GM12875 (cell line): Measurements from ENCODE around the gene PRKAR2B.

ENCODE experiments used
- H3K4me3 ChIP-seq: one replicate; pipeline ENCODE4 v1.5.1; 2011; ENCODE audit warnings: low read depth, low read length, control low read depth
- TF ChIP-seq, protein P1 (sequence below): IDR thresholded peaks from 2 replicates; pipeline ENCODE4 v1.5.1; 2011; ENCODE audit warnings: low read depth, mild to moderate bottlenecking, control low read depth, inconsistent platforms, low read length, moderate library complexity, borderline replicate concordance; ENCODE audit not compliant: insufficient read depth

Gene PRKAR2B

DNA sequence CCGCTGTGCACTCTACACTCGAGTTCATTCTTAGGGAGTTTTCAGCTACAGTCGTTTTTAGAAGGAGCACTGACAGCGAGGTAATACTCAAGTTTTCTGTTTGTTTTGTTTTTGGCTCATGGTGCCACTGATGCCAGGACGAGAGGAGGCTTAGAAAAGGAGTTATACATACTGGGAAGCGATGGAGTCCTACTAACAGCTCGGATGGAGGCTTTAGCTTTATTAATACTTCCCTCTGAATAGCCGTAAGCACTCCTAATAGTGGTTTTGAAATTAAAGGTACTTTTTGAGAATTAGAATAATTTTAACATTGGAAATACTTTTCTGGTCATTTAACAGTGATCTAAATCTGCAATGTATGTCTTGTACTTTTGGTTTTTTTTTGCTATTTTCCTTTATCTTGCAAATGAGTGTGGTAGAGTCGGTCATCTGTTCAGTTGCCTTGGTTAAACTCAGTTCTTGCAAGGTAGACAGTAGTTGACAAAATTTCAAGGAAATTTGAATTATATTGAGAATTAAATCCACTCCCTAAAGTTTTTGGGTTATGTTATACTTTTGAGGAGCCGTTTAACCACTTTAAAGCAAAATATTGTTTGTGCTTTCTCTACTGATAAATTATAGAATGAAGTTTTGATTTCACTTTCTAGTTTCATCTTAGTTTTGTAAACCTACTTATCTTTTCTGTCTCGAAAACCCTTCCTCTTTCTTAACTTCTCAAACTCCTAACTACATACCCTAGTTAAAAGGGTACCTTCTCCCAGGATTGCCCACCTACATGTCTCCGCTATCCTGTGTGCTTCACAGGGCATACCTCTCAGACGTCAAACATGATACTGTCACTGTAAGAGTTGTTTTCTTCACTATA is 125.8 kb downstream of the PRKAR2B start:
- TF ChIP-seq, protein P1, sequence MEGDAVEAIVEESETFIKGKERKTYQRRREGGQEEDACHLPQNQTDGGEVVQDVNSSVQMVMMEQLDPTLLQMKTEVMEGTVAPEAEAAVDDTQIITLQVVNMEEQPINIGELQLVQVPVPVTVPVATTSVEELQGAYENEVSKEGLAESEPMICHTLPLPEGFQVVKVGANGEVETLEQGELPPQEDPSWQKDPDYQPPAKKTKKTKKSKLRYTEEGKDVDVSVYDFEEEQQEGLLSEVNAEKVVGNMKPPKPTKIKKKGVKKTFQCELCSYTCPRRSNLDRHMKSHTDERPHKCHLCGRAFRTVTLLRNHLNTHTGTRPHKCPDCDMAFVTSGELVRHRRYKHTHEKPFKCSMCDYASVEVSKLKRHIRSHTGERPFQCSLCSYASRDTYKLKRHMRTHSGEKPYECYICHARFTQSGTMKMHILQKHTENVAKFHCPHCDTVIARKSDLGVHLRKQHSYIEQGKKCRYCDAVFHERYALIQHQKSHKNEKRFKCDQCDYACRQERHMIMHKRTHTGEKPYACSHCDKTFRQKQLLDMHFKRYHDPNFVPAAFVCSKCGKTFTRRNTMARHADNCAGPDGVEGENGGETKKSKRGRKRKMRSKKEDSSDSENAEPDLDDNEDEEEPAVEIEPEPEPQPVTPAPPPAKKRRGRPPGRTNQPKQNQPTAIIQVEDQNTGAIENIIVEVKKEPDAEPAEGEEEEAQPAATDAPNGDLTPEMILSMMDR = no peak
- H3K4me3 ChIP-seq = peak overlapping the region; percentile 90

DNA sequence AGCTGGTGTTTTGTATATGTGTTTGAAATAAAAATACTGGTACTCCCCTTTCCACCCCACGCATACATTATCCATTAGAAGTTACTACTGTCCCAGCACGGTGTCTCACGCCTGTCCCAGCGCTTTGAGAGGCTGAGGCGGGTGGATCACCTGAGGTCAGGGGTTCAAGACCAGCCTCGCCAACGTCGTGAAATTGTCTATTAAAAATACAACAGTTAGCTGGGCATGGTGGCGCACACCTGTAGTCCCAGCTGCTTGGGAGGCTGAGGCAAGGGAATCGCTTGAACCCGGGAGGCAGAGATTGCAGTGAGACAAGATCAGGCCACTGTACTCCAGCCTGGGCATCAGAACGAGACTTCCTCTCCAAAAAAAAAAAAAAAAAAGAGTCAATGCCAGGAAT is 127.0 kb downstream of the PRKAR2B start:
- TF ChIP-seq, protein P1 = no peak
- H3K4me3 ChIP-seq = no peak overlapping the region

DNA sequence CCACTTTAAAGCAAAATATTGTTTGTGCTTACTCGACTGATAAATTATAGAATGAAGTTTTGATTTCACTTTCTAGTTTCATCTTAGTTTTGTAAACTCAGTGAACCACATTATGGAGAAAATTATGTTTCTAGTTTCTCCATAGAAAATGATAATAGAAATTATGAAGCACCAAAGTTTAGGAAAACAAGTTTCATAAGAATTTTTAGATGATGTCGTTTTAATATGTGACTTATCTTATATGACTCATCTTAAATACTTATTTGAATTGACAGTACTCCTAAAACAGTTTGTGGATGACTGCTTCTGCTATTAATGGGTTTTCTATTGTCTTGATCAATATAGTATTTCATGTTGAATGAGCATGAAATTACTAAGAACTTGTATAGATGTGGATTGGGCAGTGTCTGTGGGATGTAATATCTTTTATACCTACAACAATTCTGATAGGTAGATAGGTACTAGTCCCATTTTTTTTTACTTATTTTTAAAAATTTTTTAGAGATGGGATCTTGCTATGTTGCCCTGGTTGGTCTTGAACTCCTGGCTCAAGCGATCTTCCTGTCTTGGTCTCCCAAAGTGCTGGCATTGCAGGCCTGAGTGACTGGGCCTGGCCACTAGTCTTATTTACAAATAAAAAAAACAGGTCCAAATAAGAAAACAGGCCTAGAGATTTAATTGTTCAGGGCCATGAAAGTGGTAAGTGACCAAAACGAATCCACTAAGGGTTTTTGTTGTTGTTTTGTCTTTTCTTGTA is 127.9 kb downstream of the PRKAR2B start:
- no peak overlapping the region for H3K4me3 ChIP-seq
- TF ChIP-seq, protein P1 = no peak

DNA sequence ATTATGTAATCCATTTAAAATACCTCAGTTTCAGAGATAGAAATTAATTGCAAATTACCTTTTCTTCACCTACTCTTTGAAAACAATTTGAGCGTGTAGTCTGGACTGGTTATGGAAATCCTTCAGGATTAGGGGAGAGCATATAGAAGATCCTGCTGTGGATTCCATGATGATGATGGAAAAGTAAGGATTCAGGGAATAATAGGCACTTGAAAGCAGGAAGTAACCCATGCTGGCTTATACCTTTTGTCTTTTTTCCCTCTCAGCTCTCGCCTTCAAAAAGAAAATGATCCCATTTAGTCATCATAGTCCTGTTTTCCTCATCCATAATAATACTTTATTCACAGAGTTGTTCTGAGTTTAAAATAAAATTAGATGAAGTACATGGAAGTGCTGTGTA is 128.7 kb downstream of the PRKAR2B start:
- H3K4me3 ChIP-seq = no peak overlapping the region
- TF ChIP-seq, protein P1 = no peak

DNA sequence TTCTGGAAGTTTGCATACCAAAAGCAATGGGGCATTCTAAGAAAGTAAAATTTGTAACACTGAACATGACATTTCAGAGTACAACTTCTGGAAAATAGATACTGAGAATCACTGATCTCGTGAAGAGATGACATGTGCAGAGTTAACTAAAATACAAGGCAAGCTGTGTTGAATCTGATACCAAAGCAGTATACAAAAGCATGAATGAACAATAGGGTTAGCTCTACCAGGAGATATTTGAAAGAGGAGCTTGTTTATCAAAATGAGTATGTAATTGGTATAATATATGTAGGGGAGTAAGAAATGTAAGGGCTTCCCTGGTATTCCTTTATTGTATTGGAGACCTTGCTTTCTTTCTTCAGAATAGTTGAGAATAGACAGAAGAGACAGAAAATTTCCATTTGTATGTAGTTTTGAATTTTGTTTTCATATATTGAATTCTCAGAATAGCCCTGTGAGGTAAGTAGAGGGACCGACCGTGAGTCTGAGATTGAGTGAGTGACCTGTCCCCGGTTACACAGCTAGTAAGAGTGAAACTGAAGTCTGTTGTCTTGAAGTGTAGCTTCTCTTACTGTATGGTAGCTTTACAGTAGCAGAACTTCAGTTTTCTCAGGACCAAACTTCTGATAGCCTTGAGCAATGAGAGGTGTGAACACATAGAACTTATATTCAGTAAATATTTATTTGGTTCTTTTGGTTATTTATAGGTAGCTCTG is 129.3 kb downstream of the PRKAR2B start:
- TF ChIP-seq, protein P1 = no peak
- H3K4me3 ChIP-seq = no peak overlapping the region

DNA sequence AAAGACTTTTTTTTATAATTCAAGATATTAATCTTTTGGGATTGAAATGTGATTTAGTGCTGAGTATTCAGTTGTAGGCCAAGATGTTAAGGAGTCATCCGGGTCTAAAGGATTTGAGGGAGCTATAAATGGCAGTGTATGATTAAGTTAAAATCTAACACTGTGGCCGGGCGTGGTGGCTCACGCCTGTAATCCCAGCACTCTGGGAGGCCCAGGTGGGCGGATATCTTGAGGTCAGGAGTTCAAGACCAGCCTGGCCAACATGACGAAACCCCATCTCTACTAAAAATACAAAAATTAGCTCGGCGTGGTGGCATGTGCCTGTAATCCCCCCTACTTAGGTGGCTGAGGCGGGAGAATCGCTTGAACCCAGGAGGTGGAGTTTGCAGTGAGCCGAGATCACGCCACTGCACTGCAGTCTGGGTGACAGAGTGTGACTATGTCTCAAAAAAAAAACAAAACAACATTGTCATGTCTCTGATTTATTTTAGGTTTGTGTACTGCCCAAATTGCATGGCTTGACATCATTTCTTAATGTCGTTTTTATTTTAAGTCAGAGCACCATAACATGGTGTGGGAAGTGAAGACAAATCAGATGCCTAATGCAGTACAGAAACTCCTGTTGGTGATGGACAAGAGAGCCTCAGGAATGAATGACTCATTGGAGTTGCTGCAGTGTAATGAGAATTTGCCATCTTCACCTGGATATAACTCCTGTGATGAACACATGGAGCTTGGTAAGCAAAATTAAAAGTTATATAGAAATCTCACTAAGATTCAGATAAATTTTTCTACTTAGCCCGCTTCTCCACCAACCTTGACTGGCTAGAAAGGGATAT is 135.0 kb downstream of the PRKAR2B start:
- TF ChIP-seq, protein P1 = no peak
- H3K4me3 ChIP-seq = no peak overlapping the region
